Upper lobe of left lung (tissue), 4 donors: ENCODE data around the gene RANBP3L.

Experiments
- EP300 ChIP-seq, 4 donors: sonication (generic); formaldehyde crosslinking; IDR thresholded peaks; one replicate each; pipeline ENCODE4 v1.5.1; 2017; ENCODE audit warnings: antibody characterized with exemption in 4 of 4, control low read depth in 2 of 4
- POLR2A ChIP-seq, 4 donors: fragments of 450-650 bp; IDR thresholded peaks; one replicate each; pipeline ENCODE4 v1.5.1; 2016 to 2017; ENCODE audit warnings: antibody characterized with exemption in 4 of 4, mild to moderate bottlenecking in 2 of 4
- POLR2AphosphoS5 ChIP-seq, 2 donors: sonication (generic); formaldehyde crosslinking; IDR thresholded peaks; one replicate each; pipeline ENCODE4 v1.5.1; 2017; ENCODE audit warnings: antibody characterized with exemption in 2 of 2
- TF ChIP-seq, protein P1 (sequence below), 6 experiments: fragments of 450-650 bp in 4 of 6; fragments of 200-600 bp in 2 of 6; sonication (generic) in 2 of 6; IDR thresholded peaks; one replicate each; pipeline ENCODE4 v1.5.1; 2016 to 2019; ENCODE audit warnings: antibody characterized with exemption in 6 of 6

GRCh38 chr5:36269478-36269877, 32.2 kb downstream of the RANBP3L start:
- TF ChIP-seq POLR2A (IDR thresholded peaks at IDR 0.05) (no peak), POLR2AphosphoS5 (IDR thresholded peaks at IDR 0.05) (no peak), EP300 (IDR thresholded peaks at IDR 0.05) (no peak)
- TF ChIP-seq, protein P1, sequence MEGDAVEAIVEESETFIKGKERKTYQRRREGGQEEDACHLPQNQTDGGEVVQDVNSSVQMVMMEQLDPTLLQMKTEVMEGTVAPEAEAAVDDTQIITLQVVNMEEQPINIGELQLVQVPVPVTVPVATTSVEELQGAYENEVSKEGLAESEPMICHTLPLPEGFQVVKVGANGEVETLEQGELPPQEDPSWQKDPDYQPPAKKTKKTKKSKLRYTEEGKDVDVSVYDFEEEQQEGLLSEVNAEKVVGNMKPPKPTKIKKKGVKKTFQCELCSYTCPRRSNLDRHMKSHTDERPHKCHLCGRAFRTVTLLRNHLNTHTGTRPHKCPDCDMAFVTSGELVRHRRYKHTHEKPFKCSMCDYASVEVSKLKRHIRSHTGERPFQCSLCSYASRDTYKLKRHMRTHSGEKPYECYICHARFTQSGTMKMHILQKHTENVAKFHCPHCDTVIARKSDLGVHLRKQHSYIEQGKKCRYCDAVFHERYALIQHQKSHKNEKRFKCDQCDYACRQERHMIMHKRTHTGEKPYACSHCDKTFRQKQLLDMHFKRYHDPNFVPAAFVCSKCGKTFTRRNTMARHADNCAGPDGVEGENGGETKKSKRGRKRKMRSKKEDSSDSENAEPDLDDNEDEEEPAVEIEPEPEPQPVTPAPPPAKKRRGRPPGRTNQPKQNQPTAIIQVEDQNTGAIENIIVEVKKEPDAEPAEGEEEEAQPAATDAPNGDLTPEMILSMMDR (IDR thresholded peaks at IDR 0.05) = no peak
